Lung (tissue), 12 donors: Measurements from ENCODE around the gene STX11. TPM values are rescaled to one million over a fixed set of nuclear protein-coding genes. Genes with fewer than 3 reads are reported as not detected.

Experiments used
- ATAC-seq: fragments of 200-7000 bp; cut with Tn5 transposase; one replicate; pipeline ENCODE4 v1.9.1; 2020; ENCODE audit warnings: moderate number of reproducible peaks; ENCODE audit not compliant: insufficient read depth, low FRiP score
- DNase-seq, 3 donors: peaks; one replicate each; pipeline ENCODE4 v3.0.0-alpha.2; 2013 to 2017
- H3K27ac ChIP-seq, 2 donors: one replicate each; pipeline ENCODE4 v1.5.1; 2013; ENCODE audit warnings: mild to moderate bottlenecking in 2 of 2, moderate library complexity in 2 of 2, control low read depth in 1 of 2, inconsistent platforms in 1 of 2, low read depth in 1 of 2, low read length in 1 of 2
- H3K27me3 ChIP-seq, 3 donors: one replicate each; pipeline ENCODE4 v1.5.1; 2013; ENCODE audit warnings: low read length in 2 of 3; ENCODE audit not compliant: control insufficient read depth in 3 of 3, insufficient read depth in 3 of 3
- H3K36me3 ChIP-seq, 4 donors: one replicate each; pipeline ENCODE4 v1.5.1; 2013; ENCODE audit warnings: low read length in 4 of 4, mild to moderate bottlenecking in 1 of 4, moderate library complexity in 1 of 4; ENCODE audit not compliant: control insufficient read depth in 4 of 4, insufficient read depth in 4 of 4
- H3K4me1 ChIP-seq, 5 donors: one replicate each; pipeline ENCODE4 v1.5.1; 2013; ENCODE audit warnings: low read length in 5 of 5, mild to moderate bottlenecking in 2 of 5, moderate library complexity in 1 of 5; ENCODE audit not compliant: control insufficient read depth in 5 of 5, insufficient read depth in 5 of 5
- H3K4me3 ChIP-seq: one replicate; pipeline ENCODE4 v1.5.1; 2013; ENCODE audit warnings: mild to moderate bottlenecking, control low read depth, moderate library complexity
- H3K9ac ChIP-seq, 2 donors: one replicate each; pipeline ENCODE4 v1.5.1; 2013; ENCODE audit warnings: low read length in 2 of 2, control low read depth in 1 of 2; ENCODE audit not compliant: insufficient read depth in 1 of 2
- H3K9me3 ChIP-seq, 4 donors: one replicate each; pipeline ENCODE4 v1.5.1; 2013; ENCODE audit warnings: low read length in 3 of 4, mild to moderate bottlenecking in 1 of 4, moderate library complexity in 1 of 4; ENCODE audit not compliant: control insufficient read depth in 4 of 4, insufficient read depth in 3 of 4
- CTCF ChIP-seq: IDR thresholded peaks from 2 replicates; pipeline ENCODE4 v1.5.1; 2012; ENCODE audit warnings: mild to moderate bottlenecking; ENCODE audit errors: control extremely low read depth, extremely low read depth
- WGBS, 2 donors: extraction: QIAGEN DNeasy Blood & Tissue Kit; methylation state at CpG; one replicate each; pipeline ENCODE4 v1.1.7; 2013; 5-methylcytosine and 5-hydroxymethylcytosine counted together
- polyA plus RNA-seq, 2 donors: library from polyadenylated mRNA; stranded (reverse); fragments of 200-250 nt; gene quantifications; one replicate each; pipeline ENCODE4 v1.2.1, GENCODE V29; 2013
- total RNA-seq, 2 donors: library from RNA; depleted of rRNA in 1 of 2; stranded (reverse); fragments of >200 nt in 1 of 2; gene quantifications; one replicate each; pipeline ENCODE4 v1.2.1, GENCODE V29; 2014 to 2021
- donor health status: control.
- donor health status: control.
- donor health status: Bipolar disorder and iron deficiency.
- donor health status: healthy.
- donor health status: DM: yes; HTN: yes; CAD: no.

The STX11 gene
- total and polyA plus RNA-seq, 4 donors: 10.6 to 62.7 (median 35.7) TPM

DNA sequence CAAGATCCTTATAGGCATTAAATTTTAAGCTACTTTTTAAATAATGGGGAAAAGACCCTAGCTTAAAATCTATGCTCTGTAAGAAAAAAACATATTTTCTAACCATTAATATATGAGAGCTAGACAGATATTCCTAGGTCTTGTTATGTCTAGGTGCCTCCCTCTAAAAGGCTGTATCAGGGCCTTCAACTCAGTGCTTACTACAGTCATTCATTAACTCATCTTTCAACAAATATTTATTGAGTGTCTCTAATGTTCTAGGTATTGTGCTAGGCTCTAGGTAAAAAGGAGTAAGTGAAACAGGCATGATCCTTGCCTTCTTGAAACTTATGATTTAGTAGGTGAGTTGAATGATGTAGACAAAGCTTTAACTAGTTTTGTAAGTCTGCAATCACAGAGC lies 6.4 kb upstream of the STX11 start:
- Histone ChIP-seq H3K4me1 (no peaks in the 10 kb centered on the region), H3K27me3 (peaks cover 0 to 4% (median 0%) of the 10 kb centered on the region in 3 donors), H3K27ac (no peak overlapping the region), H3K4me3 (no peak overlapping the region), H3K36me3 (no peaks in the 10 kb centered on the region), H3K9ac (no peak overlapping the region), H3K9me3 (no peaks in the 10 kb centered on the region)
- no peak for TF ChIP-seq CTCF
- ATAC-seq: no peak
- DNase-seq: no peak

DNA sequence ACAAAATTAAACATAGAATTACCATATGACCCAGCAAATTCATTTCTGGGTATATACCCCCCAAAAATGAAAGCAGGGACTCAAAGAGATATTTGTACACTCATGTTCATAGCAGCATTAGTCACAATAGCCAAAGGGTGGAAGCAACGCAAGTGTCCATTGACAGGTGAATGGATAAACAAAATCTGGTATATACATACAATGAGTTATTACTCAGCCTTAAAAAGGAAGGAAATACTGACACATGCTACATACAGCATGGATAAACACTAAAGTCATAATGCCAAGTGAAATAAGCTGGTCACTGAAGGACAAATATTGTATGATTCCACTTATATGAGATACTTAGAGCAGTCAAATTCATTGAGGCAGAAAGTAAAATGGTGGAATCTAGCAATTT lies 5.3 kb upstream of the STX11 start:
- H3K4me3 ChIP-seq: no peak overlapping the region
- H3K9me3 ChIP-seq: no peaks in the 10 kb centered on the region
- TF ChIP-seq CTCF: no peak
- no peaks in the 10 kb centered on the region for H3K4me1 ChIP-seq
- WGBS, 2 donors: 81 to 82% methylated on average over 1 of the region's 1 CpG
- ATAC-seq: no peak
- H3K36me3 ChIP-seq: no peaks in the 10 kb centered on the region
- H3K27ac ChIP-seq: no peak overlapping the region
- DNase-seq: no peak
- H3K9ac ChIP-seq: no peak overlapping the region
- peaks cover 0 to 5% (median 0%) of the 10 kb centered on the region in 3 donors for H3K27me3 ChIP-seq

GRCh38 chr6:144145541-144145940 lies 4.8 kb upstream of the STX11 start:
- H3K9me3 ChIP-seq: no peaks in the 10 kb centered on the region
- H3K36me3 ChIP-seq: no peaks in the 10 kb centered on the region
- no peak overlapping the region for H3K27ac ChIP-seq
- H3K4me3 ChIP-seq: no peak overlapping the region
- WGBS, 2 donors: 84 to 86% methylated on average over 2 of the region's 2 CpGs
- peaks cover 0 to 5% (median 0%) of the 10 kb centered on the region in 3 donors for H3K27me3 ChIP-seq
- H3K4me1 ChIP-seq: no peaks in the 10 kb centered on the region
- ATAC-seq (no peak), DNase-seq (no peak)
- no peak for TF ChIP-seq CTCF
- H3K9ac ChIP-seq: no peak overlapping the region

GRCh38 chr6:144148886-144149285 lies 1.4 kb upstream of the STX11 start:
- Histone ChIP-seq H3K27me3 (peaks cover 0 to 7% (median 5%) of the 10 kb centered on the region in 3 donors), H3K4me3 (no peak overlapping the region), H3K4me1 (peaks cover 0 to 7% (median 3%) of the 10 kb centered on the region in 5 donors), H3K9ac (no peak overlapping the region), H3K9me3 (no peaks in the 10 kb centered on the region), H3K36me3 (peaks cover 0 to under 1% (median 0%) of the 10 kb centered on the region in 4 donors), H3K27ac (no peak overlapping the region)
- 67 to 69% methylated on average over 4 of the region's 4 CpGs for WGBS, 2 donors
- ATAC-seq (no peak), DNase-seq (no peak)
- no peak for TF ChIP-seq CTCF
